ENCODE data around the gene HOXC11. TPM values are rescaled to one million over a fixed set of nuclear protein-coding genes. Genes with fewer than 3 reads are reported as not detected.

The HOXC11 gene
- total and polyA plus RNA-seq, 2 donors (not counting 1 experiment from before 2014, with no cell fraction given) = not detected

- ATAC-seq (ENCODE audit: low read depth) (no peak), DNase-seq (no peak)
- H3K27me3 ChIP-seq (replicated peaks in 1 of 4; ENCODE audit: control extremely low read depth in 1 of 4, control insufficient read depth in 3 of 4, insufficient read depth in 4 of 4, low read length in 3 of 4) = peaks cover 0 to 92% (median 83%) of the 10 kb centered on the region in 4 experiments
- H3K4me3 ChIP-seq (ENCODE audit: control extremely low read depth in 1 of 5, extremely low read depth in 1 of 5, insufficient read depth in 1 of 5, low read depth in 2 of 5, low read length in 4 of 5) = no peak overlapping the region
- no peaks in the 10 kb centered on the region for H3K79me2 ChIP-seq (ENCODE audit: control insufficient read depth, insufficient read depth, low read length)
- peak overlapping the region; percentile 30 for H3K4me3 Mint-ChIP-seq
- peaks cover 0 to 36% (median 6%) of the 10 kb centered on the region in 3 donors for H3K9me3 ChIP-seq (ENCODE audit: control extremely low read depth in 1 of 3, control insufficient read depth in 2 of 3, insufficient read depth in 1 of 3, low read length in 2 of 3)
- no peaks in the 10 kb centered on the region for H3K36me3 ChIP-seq (replicated peaks in 1 of 2; ENCODE audit: control extremely low read depth in 1 of 2, control insufficient read depth in 1 of 2, extremely low read depth in 1 of 2, insufficient read depth in 2 of 2, low read length in 1 of 2)
- peaks cover 71% of the 10 kb centered on the region for H3K27me3 Mint-ChIP-seq
- POLR2A ChIA-PET = interaction anchor here (0.6 kb wide), 1 partner anchor 205 kb away, joined by 8 read pairs; no protein-coding TSS in a partner anchor
- H4K20me1 ChIP-seq (ENCODE audit: control insufficient read depth, insufficient read depth, low read length, poor library complexity, severe bottlenecking) = no peaks in the 10 kb centered on the region
- H3K9me3 Mint-ChIP-seq (ENCODE audit: insufficient read depth) = no peaks in the 10 kb centered on the region
- H3K9ac ChIP-seq (ENCODE audit: low read length) = no peak overlapping the region
- CTCF ChIA-PET = interaction anchor here (0.7 to 6.7 kb wide), 4 partner anchors 179 to 388 kb away, joined by 3 to 106 read pairs (median 6); partner anchors contain the start of gene SMUG1
- no peak overlapping the region for H2AFZ ChIP-seq (ENCODE audit: insufficient read depth, low read depth, low read length, poor library complexity, severe bottlenecking)
- peaks cover 28 to 59% of the 10 kb centered on the region in 2 donors for H3K4me1 ChIP-seq (ENCODE audit: control insufficient read depth in 2 of 2, insufficient read depth in 2 of 2, low read length in 2 of 2)
- WGBS (ENCODE audit: insufficient coverage) = 11% methylated on average over 9 of the region's 17 CpGs
- TF ChIP-seq CTCF (IDR thresholded peaks at IDR 0.05) (no peak), EZH2 (IDR thresholded peaks at IDR 0.05; ENCODE audit: borderline replicate concordance, insufficient read depth, low read depth, low read length, poor library complexity, severe bottlenecking) (no peak)
- intact Hi-C loops (cut with micrococcal nuclease) = loop anchor here (5.0 kb wide), 2 partner anchors 34 to 59 kb away; partner anchors contain the start of gene HOXC12
- H3K27ac Mint-ChIP-seq = no peak overlapping the region
- H3K27ac ChIP-seq (ENCODE audit: low read length in 2 of 2) = no peak overlapping the region
- no peak overlapping the region for H3K4me2 ChIP-seq (replicated peaks; ENCODE audit: low read depth, low read length, poor library complexity, severe bottlenecking)
- peaks cover 30% of the 10 kb centered on the region for H3K4me1 Mint-ChIP-seq
These were observed 38.2 kb downstream of the HOXC11 start for GRCh38 chr12:54010972-54011664.
